ENCODE results near the gene LUC7L. TPM values are rescaled to one million over a fixed set of nuclear protein-coding genes. Genes with fewer than 3 reads are reported as not detected.
"Not testable (repeated sequence)": the region's sequence is repeated elsewhere in the genome, so short reads cannot be mapped to it uniquely, and the experiment has no call there.

LUC7L gene
- total RNA-seq, 2 donors from 2014 or later = 54.8 to 65.4 TPM

- peaks cover 13% of the 10 kb centered on the region for H3K4me1 Mint-ChIP-seq
- no peak overlapping the region for H3K4me3 Mint-ChIP-seq
- ATAC-seq (replicated peaks) = no peak
- no peaks in the 10 kb centered on the region for H3K27me3 Mint-ChIP-seq
- no peaks in the 10 kb centered on the region for H3K9me3 Mint-ChIP-seq
- peaks cover 24% of the 10 kb centered on the region for H3K36me3 Mint-ChIP-seq (ENCODE audit: low read depth)
- H3K27ac Mint-ChIP-seq = no peak overlapping the region
These were observed 25.2 kb upstream of the LUC7L start for GRCh38 chr16:254461-254860.

GRCh38 chr16:253833-254232, 24.6 kb upstream of the LUC7L start:
- H3K4me3 Mint-ChIP-seq = peak overlapping the region; percentile 68
- no peak overlapping the region for H3K27ac Mint-ChIP-seq
- H3K9me3 Mint-ChIP-seq = no peaks in the 10 kb centered on the region
- no peaks in the 10 kb centered on the region for H3K27me3 Mint-ChIP-seq
- peaks cover 7% of the 10 kb centered on the region for H3K4me1 Mint-ChIP-seq
- H3K36me3 Mint-ChIP-seq (ENCODE audit: low read depth) = peaks cover 24% of the 10 kb centered on the region
- no peak for ATAC-seq (replicated peaks)

- ATAC-seq (replicated peaks) = peak; percentile 97
- H3K4me1 Mint-ChIP-seq = peaks cover 7% of the 10 kb centered on the region
- peak overlapping the region; percentile 68 for H3K4me3 Mint-ChIP-seq
- no peaks in the 10 kb centered on the region for H3K9me3 Mint-ChIP-seq
- H3K27me3 Mint-ChIP-seq = no peaks in the 10 kb centered on the region
- H3K36me3 Mint-ChIP-seq (ENCODE audit: low read depth) = peaks cover 24% of the 10 kb centered on the region
- H3K27ac Mint-ChIP-seq = peak overlapping the region; percentile 30
These were observed 23.4 kb upstream of the LUC7L start for GRCh38 chr16:252366-253337.

DNA sequence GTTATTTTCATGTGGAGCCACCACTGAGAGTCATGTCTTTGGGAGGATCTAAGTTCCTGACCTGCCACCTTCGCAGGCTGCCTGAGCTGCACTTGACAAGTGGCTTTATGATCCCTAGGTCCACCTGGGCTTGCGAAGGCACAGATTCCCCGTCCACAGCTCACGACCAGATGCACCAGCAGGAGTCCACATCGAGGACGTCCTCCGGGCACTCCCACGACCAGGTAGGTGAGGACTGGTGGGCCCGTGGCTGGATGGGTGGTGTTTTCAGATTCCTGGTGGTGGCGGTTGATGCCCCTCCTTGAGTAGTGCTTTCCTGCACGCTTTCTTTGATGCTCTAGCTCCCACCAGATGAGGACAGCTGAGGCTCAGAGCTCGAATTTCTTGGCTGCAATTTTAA, 20.2 kb upstream of the LUC7L start:
- no peak overlapping the region for H3K4me3 Mint-ChIP-seq
- no peak overlapping the region for H3K27ac Mint-ChIP-seq
- peaks cover 8% of the 10 kb centered on the region for H3K36me3 Mint-ChIP-seq (ENCODE audit: low read depth)
- peaks cover 7% of the 10 kb centered on the region for H3K4me1 Mint-ChIP-seq
- ATAC-seq (replicated peaks) = no peak
- H3K27me3 Mint-ChIP-seq = no peaks in the 10 kb centered on the region
- H3K9me3 Mint-ChIP-seq = no peaks in the 10 kb centered on the region

GRCh38 chr16:247027-247426, 17.8 kb upstream of the LUC7L start:
- Mint-ChIP-seq H3K27ac (no peak overlapping the region), H3K9me3 (no peaks in the 10 kb centered on the region), H3K36me3 (ENCODE audit: low read depth) (peaks cover 8% of the 10 kb centered on the region), H3K27me3 (no peaks in the 10 kb centered on the region), H3K4me3 (no peak overlapping the region), H3K4me1 (no peaks in the 10 kb centered on the region)
- ATAC-seq (replicated peaks) = no peak

GRCh38 chr16:245105-245504, 15.9 kb upstream of the LUC7L start:
- Mint-ChIP-seq H3K27ac (no peak overlapping the region), H3K36me3 (ENCODE audit: low read depth) (peaks cover under 1% of the 10 kb centered on the region), H3K27me3 (no peaks in the 10 kb centered on the region), H3K4me1 (no peaks in the 10 kb centered on the region), H3K4me3 (no peak overlapping the region), H3K9me3 (no peaks in the 10 kb centered on the region)
- no peak for ATAC-seq (replicated peaks)

- H3K36me3 Mint-ChIP-seq (ENCODE audit: low read depth) = no peaks in the 10 kb centered on the region
- no peaks in the 10 kb centered on the region for H3K9me3 Mint-ChIP-seq
- no peak overlapping the region for H3K4me3 Mint-ChIP-seq
- ATAC-seq (replicated peaks) = no peak
- no peaks in the 10 kb centered on the region for H3K4me1 Mint-ChIP-seq
- H3K27me3 Mint-ChIP-seq = no peaks in the 10 kb centered on the region
- no peak overlapping the region for H3K27ac Mint-ChIP-seq
These were observed 14.1 kb upstream of the LUC7L start for GRCh38 chr16:243348-243747.

GRCh38 chr16:242281-242680, 13.0 kb upstream of the LUC7L start:
- H3K9me3 Mint-ChIP-seq = no peaks in the 10 kb centered on the region
- no peak for ATAC-seq (replicated peaks)
- H3K36me3 Mint-ChIP-seq (ENCODE audit: low read depth) = no peaks in the 10 kb centered on the region
- peaks cover under 1% of the 10 kb centered on the region for H3K4me1 Mint-ChIP-seq
- no peak overlapping the region for H3K27ac Mint-ChIP-seq
- H3K27me3 Mint-ChIP-seq = no peaks in the 10 kb centered on the region
- no peak overlapping the region for H3K4me3 Mint-ChIP-seq

DNA sequence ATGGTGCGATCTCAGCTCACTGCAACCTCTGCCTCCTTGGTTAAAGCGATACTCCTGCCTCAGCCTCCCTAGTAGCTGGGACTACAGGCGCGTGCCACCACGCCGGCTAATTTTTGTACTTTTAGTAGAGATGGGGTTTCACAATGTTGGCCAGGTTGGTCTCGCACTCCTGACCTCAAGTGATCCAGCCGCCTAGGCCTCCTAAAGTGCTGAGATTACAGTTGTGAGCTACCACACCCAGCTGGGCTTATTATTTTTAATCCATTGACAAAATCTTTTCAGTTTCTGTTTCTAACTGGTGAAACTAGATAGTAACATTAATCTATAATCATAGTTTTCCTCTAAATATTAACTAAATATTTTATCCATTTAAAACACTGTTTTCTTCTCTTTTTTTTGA, 11.3 kb upstream of the LUC7L start:
- H3K36me3 Mint-ChIP-seq (ENCODE audit: low read depth) = no peaks in the 10 kb centered on the region
- no peaks in the 10 kb centered on the region for H3K27me3 Mint-ChIP-seq
- H3K9me3 Mint-ChIP-seq = no peaks in the 10 kb centered on the region
- H3K4me3 Mint-ChIP-seq = no peak overlapping the region
- no peak for ATAC-seq (replicated peaks)
- H3K27ac Mint-ChIP-seq = no peak overlapping the region
- peaks cover 3% of the 10 kb centered on the region for H3K4me1 Mint-ChIP-seq

DNA sequence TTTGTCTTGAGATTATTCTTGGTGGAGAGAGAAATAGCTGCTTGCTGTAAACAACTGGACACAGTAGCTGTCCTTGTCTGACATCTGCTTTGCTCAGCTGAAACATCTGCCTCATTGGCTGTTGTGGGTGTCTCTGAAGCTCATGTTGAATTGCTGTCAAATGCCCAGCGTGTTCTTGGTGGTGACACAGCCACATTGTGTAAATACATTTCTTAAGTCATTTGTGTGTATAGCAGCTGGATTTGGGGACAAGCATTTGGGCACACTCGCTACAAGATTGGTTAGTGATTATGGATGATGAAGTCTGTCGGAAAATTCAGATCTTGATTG, 10.7 kb upstream of the LUC7L start:
- Mint-ChIP-seq H3K27ac (no peak overlapping the region), H3K4me3 (no peak overlapping the region), H3K9me3 (no peaks in the 10 kb centered on the region), H3K27me3 (no peaks in the 10 kb centered on the region), H3K4me1 (peaks cover 3% of the 10 kb centered on the region), H3K36me3 (ENCODE audit: low read depth) (no peaks in the 10 kb centered on the region)
- no peak for ATAC-seq (replicated peaks)

DNA sequence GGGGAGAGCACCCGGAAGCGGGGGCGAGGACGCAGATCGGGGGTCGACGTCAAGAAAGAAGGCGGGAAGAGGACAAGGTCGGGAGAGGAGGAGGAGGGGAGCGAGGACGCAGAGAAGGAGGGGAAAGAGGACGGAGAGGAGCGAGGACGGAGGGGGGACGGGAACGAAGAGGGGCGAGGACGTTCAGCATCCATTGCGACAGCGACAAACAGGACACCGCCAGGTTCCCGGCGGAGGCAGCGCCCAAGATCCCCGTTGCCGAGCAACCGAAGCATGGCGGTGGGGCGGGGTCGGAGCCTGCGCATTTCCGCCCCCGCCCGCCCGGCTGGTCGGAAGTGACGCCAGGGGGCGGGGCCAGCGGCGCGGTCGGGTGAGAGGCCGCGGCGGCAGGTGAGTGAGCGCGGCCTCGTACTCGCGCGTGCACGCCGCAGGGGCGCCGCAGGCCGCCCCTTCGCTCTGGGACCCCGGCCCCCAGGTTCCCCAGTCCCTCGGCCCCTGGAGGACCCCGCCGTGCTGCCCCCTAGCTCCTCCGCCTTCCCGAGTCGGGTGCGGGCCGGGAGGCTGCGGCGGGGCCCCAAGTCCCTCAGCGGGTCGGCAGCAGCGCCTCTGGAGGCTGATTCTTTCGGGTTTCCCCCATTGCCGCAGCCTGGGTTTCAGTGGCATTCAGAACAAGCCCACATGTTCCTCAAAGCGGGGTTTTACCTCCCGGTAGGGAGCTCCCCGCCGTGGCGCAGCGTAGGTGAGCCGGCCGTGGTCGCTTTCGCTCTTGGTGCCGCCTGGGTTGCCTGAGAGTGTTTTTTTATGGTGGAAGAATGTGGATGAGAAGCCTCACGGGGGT, 5.4 kb upstream of the LUC7L start, which contains the start of gene FAM234A:
Gene FAM234A, plus strand, starts transcription at position 354 of the 838 bp plus-strand sequence. CDS start 19,593 bp downstream, outside the sequence.
- peak; percentile 94 for ATAC-seq (replicated peaks)
- no peaks in the 10 kb centered on the region for H3K36me3 Mint-ChIP-seq (ENCODE audit: low read depth)

GRCh38 chr16:230949-231348, 1.7 kb upstream of the LUC7L start:
- no peak overlapping the region for H3K4me3 Mint-ChIP-seq
- H3K27me3 Mint-ChIP-seq = no peaks in the 10 kb centered on the region
- no peak overlapping the region for H3K27ac Mint-ChIP-seq
- H3K4me1 Mint-ChIP-seq = peaks cover 11% of the 10 kb centered on the region
- H3K36me3 Mint-ChIP-seq (ENCODE audit: low read depth) = peaks cover 26% of the 10 kb centered on the region
- H3K9me3 Mint-ChIP-seq = no peaks in the 10 kb centered on the region
- no peak for ATAC-seq (replicated peaks)

More for the DNA sequence above, 5.4 kb upstream of the LUC7L start, which contains the start of gene FAM234A:
- Mint-ChIP-seq H3K9me3 (no peaks in the 10 kb centered on the region), H3K4me3 (peak within 1 kb of the TSS; percentile 83), H3K4me1 (peaks cover 3% of the 10 kb centered on the region), H3K27ac (peak within 1 kb of the TSS; percentile 98), H3K27me3 (no peaks in the 10 kb centered on the region)

DNA sequence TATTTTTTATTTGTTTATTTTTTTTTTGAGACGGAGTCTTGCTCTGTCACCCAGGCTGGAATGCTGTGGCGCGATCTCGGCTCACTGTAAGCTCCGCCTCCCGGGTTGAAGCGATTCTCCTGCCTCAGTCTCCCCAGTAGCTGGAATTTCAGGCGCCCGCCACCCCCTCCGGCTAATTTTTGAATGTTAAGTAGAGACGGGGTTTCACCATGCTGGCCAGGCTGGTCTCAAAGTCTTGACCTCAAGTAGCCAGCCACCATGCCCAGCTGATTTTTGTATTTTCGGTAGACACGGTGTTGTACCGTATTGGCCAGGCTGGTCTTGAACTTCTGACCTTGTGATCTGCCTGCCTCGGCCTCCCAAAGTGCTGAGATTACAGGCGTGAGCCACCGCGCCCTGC, 1.1 kb upstream of the LUC7L start:
- not testable (repeated sequence) for H3K27me3 Mint-ChIP-seq; H3K9me3 Mint-ChIP-seq; H3K27ac Mint-ChIP-seq; ATAC-seq (replicated peaks)
- Mint-ChIP-seq H3K4me1 (peaks cover 11% of the 10 kb centered on the region), H3K36me3 (ENCODE audit: low read depth) (peaks cover 32% of the 10 kb centered on the region), H3K4me3 (peak overlapping the region; percentile 89)

- Mint-ChIP-seq H3K36me3 (ENCODE audit: low read depth) (peaks cover 36% of the 10 kb centered on the region), H3K4me3 (peak overlapping the region; percentile 89), H3K4me1 (peaks cover 11% of the 10 kb centered on the region), H3K27me3 (no peaks in the 10 kb centered on the region), H3K27ac (peak overlapping the region; percentile 86), H3K9me3 (no peaks in the 10 kb centered on the region)
- ATAC-seq (replicated peaks) = no peak
These were observed 557 bp upstream of the LUC7L start for GRCh38 chr16:229731-230281.
